Breast epithelium (tissue), 4 donors: ENCODE data around the gene LINGO4. TPM values are rescaled to one million over a fixed set of nuclear protein-coding genes. Genes with fewer than 3 reads are reported as not detected.

Experiments
- DNase-seq, 2 donors: peaks; one replicate each; pipeline ENCODE4 v3.0.0-alpha.2; 2019; ENCODE audit warnings: low spot score in 2 of 2
- H3K27ac ChIP-seq, 2 donors: fragments of 200-600 bp; sonication (generic) in 1 of 2; one replicate each; pipeline ENCODE4 v1.5.1; 2016 to 2019; ENCODE audit warnings: mild to moderate bottlenecking in 1 of 2
- H3K27me3 ChIP-seq, 2 donors: fragments of 200-600 bp; sonication (generic) in 1 of 2; one replicate each; pipeline versions ENCODE4 v1.5.1 to v1.6.0; 2017 to 2019; ENCODE audit warnings: control low read depth in 1 of 2, mild to moderate bottlenecking in 1 of 2
- H3K36me3 ChIP-seq: fragments of 200-600 bp; one replicate; pipeline ENCODE4 v1.5.1; 2019
- H3K4me1 ChIP-seq, 2 donors: fragments of 200-600 bp; sonication (generic); one replicate each; pipeline ENCODE4 v1.5.1; 2016 to 2019; ENCODE audit warnings: control low read depth in 1 of 2
- H3K4me3 ChIP-seq, 3 donors: fragments of 200-600 bp; sonication (generic); 1 replicate in 2 of 3; 2 replicates in 1 of 3; pipeline ENCODE4 v1.5.1; 2016 to 2019; ENCODE audit warnings: mild to moderate bottlenecking in 3 of 3, moderate library complexity in 2 of 3
- H3K9me3 ChIP-seq, 2 donors: fragments of 200-600 bp; sonication (generic) in 1 of 2; one replicate each; pipeline ENCODE4 v1.5.1; 2016 to 2019; ENCODE audit warnings: control low read depth in 1 of 2
- POLR2A ChIP-seq: fragments of 450-650 bp; IDR thresholded peaks from one replicate; pipeline ENCODE4 v1.6.1; 2016; ENCODE audit warnings: antibody characterized with exemption, mild to moderate bottlenecking, moderate library complexity
- POLR2AphosphoS5 ChIP-seq, 3 donors: sonication (generic); formaldehyde crosslinking; IDR thresholded peaks; one replicate each; pipeline ENCODE4 v1.6.1; 2017; ENCODE audit warnings: antibody characterized with exemption in 3 of 3
- intact Hi-C: fragments of 100-400 bp; cut with DNase I; formaldehyde crosslinking; loops from one replicate; pipeline ENCODE4 v1.15.1; 2023; ENCODE audit warnings: low total_unique reads
- total RNA-seq, 3 donors: library from RNA; depleted of rRNA; stranded (reverse); fragments of >200 nt; gene quantifications; one replicate each; pipeline ENCODE4 v1.1.0, GENCODE V29; 2016
- TF ChIP-seq, protein P1 (sequence below), 3 donors: fragments of 450-650 bp; IDR thresholded peaks; one replicate each; pipeline ENCODE4 v1.5.1; 2016 to 2017; ENCODE audit warnings: antibody characterized with exemption in 3 of 3, mild to moderate bottlenecking in 3 of 3, moderate library complexity in 3 of 3

The LINGO4 gene
- total RNA-seq, 3 donors from 2014 or later, result 0.16 to 0.88 (median 0.33) TPM

DNA sequence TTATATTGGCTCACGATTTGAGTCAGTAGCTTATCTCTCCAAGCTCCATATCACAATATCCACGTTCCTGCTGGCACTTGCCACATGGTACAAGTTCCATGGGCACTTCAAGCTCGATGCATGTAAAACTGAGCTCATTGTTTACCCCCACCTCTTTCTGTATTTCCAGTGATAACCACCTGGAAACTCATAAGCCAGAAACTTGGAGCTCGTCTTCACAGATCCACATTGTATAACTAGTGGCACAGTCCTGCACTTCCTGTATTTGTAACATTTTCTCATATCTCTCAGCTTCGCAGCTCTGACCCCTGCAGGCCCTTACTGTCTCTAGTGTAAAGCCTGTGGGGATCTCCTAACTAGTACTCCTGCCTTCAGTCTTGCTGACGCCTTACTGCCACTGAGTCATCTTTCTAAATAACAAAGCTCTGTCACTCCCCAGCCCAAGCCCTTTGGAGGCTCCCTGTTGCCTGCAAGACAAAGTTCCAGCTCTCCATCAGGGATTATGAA is 40.9 kb upstream of the LINGO4 start:
- no peak for DNase-seq
- intact Hi-C loops, result no loop called here
- H3K9me3 ChIP-seq, result no peaks in the 10 kb centered on the region

GRCh38 chr1:151843398-151843797 is 38.2 kb upstream of the LINGO4 start:
- Histone ChIP-seq H3K27ac (no peak overlapping the region), H3K4me1 (peaks cover 0 to 3% of the 10 kb centered on the region in 2 donors), H3K27me3 (no peaks in the 10 kb centered on the region), H3K36me3 (no peaks in the 10 kb centered on the region), H3K4me3 (no peak overlapping the region), H3K9me3 (no peaks in the 10 kb centered on the region)
- no peak for DNase-seq
- TF ChIP-seq POLR2A (no peak), POLR2AphosphoS5 (IDR thresholded peaks at IDR 0.05) (no peak)
- TF ChIP-seq, protein P1, sequence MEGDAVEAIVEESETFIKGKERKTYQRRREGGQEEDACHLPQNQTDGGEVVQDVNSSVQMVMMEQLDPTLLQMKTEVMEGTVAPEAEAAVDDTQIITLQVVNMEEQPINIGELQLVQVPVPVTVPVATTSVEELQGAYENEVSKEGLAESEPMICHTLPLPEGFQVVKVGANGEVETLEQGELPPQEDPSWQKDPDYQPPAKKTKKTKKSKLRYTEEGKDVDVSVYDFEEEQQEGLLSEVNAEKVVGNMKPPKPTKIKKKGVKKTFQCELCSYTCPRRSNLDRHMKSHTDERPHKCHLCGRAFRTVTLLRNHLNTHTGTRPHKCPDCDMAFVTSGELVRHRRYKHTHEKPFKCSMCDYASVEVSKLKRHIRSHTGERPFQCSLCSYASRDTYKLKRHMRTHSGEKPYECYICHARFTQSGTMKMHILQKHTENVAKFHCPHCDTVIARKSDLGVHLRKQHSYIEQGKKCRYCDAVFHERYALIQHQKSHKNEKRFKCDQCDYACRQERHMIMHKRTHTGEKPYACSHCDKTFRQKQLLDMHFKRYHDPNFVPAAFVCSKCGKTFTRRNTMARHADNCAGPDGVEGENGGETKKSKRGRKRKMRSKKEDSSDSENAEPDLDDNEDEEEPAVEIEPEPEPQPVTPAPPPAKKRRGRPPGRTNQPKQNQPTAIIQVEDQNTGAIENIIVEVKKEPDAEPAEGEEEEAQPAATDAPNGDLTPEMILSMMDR (IDR thresholded peaks at IDR 0.05), result no peak
- intact Hi-C loops, result loop anchor here (5.0 kb wide), 1 partner anchor 861 kb away; the partner anchor contains the start of gene ANXA9

More for the DNA sequence above, 40.9 kb upstream of the LINGO4 start:
- no peak overlapping the region for H3K27ac ChIP-seq
- TF ChIP-seq, protein P1 (IDR thresholded peaks at IDR 0.05), result no peak
- no peak for TF ChIP-seq POLR2A
- no peak for TF ChIP-seq POLR2AphosphoS5 (IDR thresholded peaks at IDR 0.05)
- H3K4me1 ChIP-seq, result no peaks in the 10 kb centered on the region
- H3K36me3 ChIP-seq, result no peaks in the 10 kb centered on the region
- no peak overlapping the region for H3K4me3 ChIP-seq
- no peaks in the 10 kb centered on the region for H3K27me3 ChIP-seq

- no peaks in the 10 kb centered on the region for H3K9me3 ChIP-seq
- H3K4me1 ChIP-seq, result peaks cover 0 to 5% of the 10 kb centered on the region in 2 donors
- H3K36me3 ChIP-seq, result no peaks in the 10 kb centered on the region
- DNase-seq, result no peak
- H3K27me3 ChIP-seq, result no peaks in the 10 kb centered on the region
- peak overlapping the region; percentile 95 for H3K27ac ChIP-seq
- intact Hi-C loops, result loop anchor here (5.0 kb wide), 1 partner anchor 859 kb away; the partner anchor contains the start of gene ANXA9
- no peak overlapping the region for H3K4me3 ChIP-seq
- TF ChIP-seq, protein P1 (IDR thresholded peaks at IDR 0.05), result no peak
- TF ChIP-seq POLR2A (no peak), POLR2AphosphoS5 (IDR thresholded peaks at IDR 0.05) (no peak)
Measured at GRCh38 chr1:151841141-151841540, 35.9 kb upstream of the LINGO4 start.

- H3K4me3 ChIP-seq, result peak overlapping the region in 2 of 3 donors; percentile 49 to 69
- H3K27ac ChIP-seq, result peak overlapping the region; percentile 95
- intact Hi-C loops, result loop anchor here (5.0 kb wide), 1 partner anchor 858 kb away; the partner anchor contains the start of gene ANXA9
- H3K27me3 ChIP-seq, result no peaks in the 10 kb centered on the region
- H3K36me3 ChIP-seq, result no peaks in the 10 kb centered on the region
- peaks cover 0 to 5% of the 10 kb centered on the region in 2 donors for H3K4me1 ChIP-seq
- no peak for TF ChIP-seq POLR2A
- no peak for TF ChIP-seq POLR2AphosphoS5 (IDR thresholded peaks at IDR 0.05)
- TF ChIP-seq, protein P1 (IDR thresholded peaks at IDR 0.05), result no peak
- H3K9me3 ChIP-seq, result no peaks in the 10 kb centered on the region
- DNase-seq, result no peak
Measured at GRCh38 chr1:151840421-151840820, 35.2 kb upstream of the LINGO4 start.
